Liver (tissue), 9 donors: ENCODE data around the gene NR2F2. TPM values are rescaled to one million over a fixed set of nuclear protein-coding genes. Genes with fewer than 3 reads are reported as not detected.

Experiments used
- DNase-seq: peaks from one replicate; pipeline ENCODE4 v3.0.0-alpha.2; 2017; ENCODE audit warnings: low spot score
- H3K27ac ChIP-seq, 2 donors: one replicate each; pipeline ENCODE4 v1.7.0; 2013; ENCODE audit warnings: inconsistent platforms in 2 of 2, low read length in 2 of 2, control low read depth in 1 of 2, low read depth in 1 of 2, mild to moderate bottlenecking in 1 of 2
- H3K27me3 ChIP-seq, 4 donors: one replicate each; pipeline versions ENCODE4 v1.6.1 to v1.7.0; 2013; ENCODE audit warnings: low read length in 3 of 4, inconsistent platforms in 1 of 4, mild to moderate bottlenecking in 1 of 4, moderate library complexity in 1 of 4; ENCODE audit not compliant: control insufficient read depth in 4 of 4, insufficient read depth in 4 of 4
- H3K36me3 ChIP-seq, 4 donors: one replicate each; pipeline versions ENCODE4 v1.6.1 to v1.7.0; 2013; ENCODE audit warnings: low read length in 3 of 4, mild to moderate bottlenecking in 3 of 4, low read depth in 1 of 4, moderate library complexity in 1 of 4; ENCODE audit not compliant: control insufficient read depth in 4 of 4, insufficient read depth in 3 of 4
- H3K4me1 ChIP-seq, 4 donors: one replicate each; pipeline versions ENCODE4 v1.6.1 to v1.7.0; 2013; ENCODE audit warnings: low read length in 3 of 4, mild to moderate bottlenecking in 3 of 4, moderate library complexity in 1 of 4; ENCODE audit not compliant: control insufficient read depth in 4 of 4, insufficient read depth in 4 of 4
- H3K4me3 ChIP-seq, 3 donors: one replicate each; pipeline versions ENCODE4 v1.6.1 to v1.7.0; 2013; ENCODE audit warnings: low read length in 3 of 3, control low read depth in 1 of 3, low read depth in 1 of 3, mild to moderate bottlenecking in 1 of 3
- H3K9ac ChIP-seq, 2 donors: one replicate each; pipeline ENCODE4 v1.7.0; 2013; ENCODE audit warnings: low read length in 2 of 2, mild to moderate bottlenecking in 2 of 2, moderate library complexity in 2 of 2, control low read depth in 1 of 2, low read depth in 1 of 2
- H3K9me3 ChIP-seq, 4 donors: one replicate each; pipeline versions ENCODE4 v1.6.1 to v1.7.0; 2013; ENCODE audit warnings: low read length in 3 of 4; ENCODE audit not compliant: control insufficient read depth in 4 of 4
- CTCF ChIP-seq: fragments of 150-350 bp; IDR thresholded peaks from 2 replicates; pipeline ENCODE4 v1.5.1; 2017; ENCODE audit warnings: improper control_type of control experiment, low read depth, low read length; ENCODE audit not compliant: missing input control
- EGR1 ChIP-seq, 2 donors: IDR thresholded peaks; 2 replicates each; pipeline ENCODE4 v1.6.1; 2016 to 2018; ENCODE audit warnings: antibody characterized with exemption in 2 of 2, low read depth in 2 of 2
- FOXA2 ChIP-seq: IDR thresholded peaks from 2 replicates; pipeline ENCODE4 v1.6.1; 2016; ENCODE audit warnings: antibody characterized with exemption
- GABPA ChIP-seq, 2 donors: IDR thresholded peaks in 1 of 2; conservative IDR thresholded peaks in 1 of 2; 2 replicates each; pipeline ENCODE4 v1.6.1; 2016; ENCODE audit warnings: antibody characterized with exemption in 2 of 2, mild to moderate bottlenecking in 1 of 2, moderate library complexity in 1 of 2
- HNF4A ChIP-seq, 2 donors: conservative IDR thresholded peaks; 2 replicates each; pipeline ENCODE4 v1.6.1; 2016; ENCODE audit warnings: antibody characterized with exemption in 2 of 2, mild to moderate bottlenecking in 2 of 2
- HNF4G ChIP-seq: IDR thresholded peaks from 2 replicates; pipeline ENCODE4 v1.6.1; 2016; ENCODE audit warnings: antibody characterized with exemption
- JUND ChIP-seq, 2 donors: IDR thresholded peaks; 2 replicates each; pipeline ENCODE4 v1.6.1; 2016; ENCODE audit warnings: antibody characterized with exemption in 2 of 2
- MAX ChIP-seq: IDR thresholded peaks from 2 replicates; pipeline ENCODE4 v1.6.1; 2016; ENCODE audit warnings: antibody characterized with exemption
- NR2F2 ChIP-seq: IDR thresholded peaks from 2 replicates; pipeline ENCODE4 v1.6.1; 2016; ENCODE audit warnings: antibody characterized with exemption
- REST ChIP-seq: IDR thresholded peaks from 2 replicates; pipeline ENCODE4 v1.6.1; 2016; ENCODE audit warnings: antibody characterized with exemption, mild to moderate bottlenecking
- RXRA ChIP-seq, 2 donors: IDR thresholded peaks; 2 replicates each; pipeline ENCODE4 v1.6.1; 2017 to 2018; ENCODE audit warnings: antibody characterized with exemption in 2 of 2, mild to moderate bottlenecking in 1 of 2
- SP1 ChIP-seq: IDR thresholded peaks from 2 replicates; pipeline ENCODE4 v1.6.1; 2018; ENCODE audit warnings: antibody characterized with exemption, mild to moderate bottlenecking
- TAF1 ChIP-seq: conservative IDR thresholded peaks from 2 replicates; pipeline ENCODE4 v1.6.1; 2016; ENCODE audit warnings: antibody characterized with exemption, mild to moderate bottlenecking
- YY1 ChIP-seq: IDR thresholded peaks from 2 replicates; pipeline ENCODE4 v1.6.1; 2016; ENCODE audit warnings: antibody characterized with exemption, mild to moderate bottlenecking
- ZBTB33 ChIP-seq: IDR thresholded peaks from 2 replicates; pipeline ENCODE4 v1.6.1; 2016; ENCODE audit warnings: antibody characterized with exemption
- WGBS: extraction: QIAGEN DNeasy Blood & Tissue Kit; methylation state at CpG from one replicate; pipeline ENCODE4 v1.1.7; 2013; 5-methylcytosine and 5-hydroxymethylcytosine counted together
- polyA plus RNA-seq, 2 donors: library from polyadenylated mRNA; stranded (reverse) in 1 of 2; unstranded in 1 of 2; fragments of 200-250 nt in 1 of 2; fragments of >200 nt in 1 of 2; fragmentation: Nextera tagmentation in 1 of 2; extraction: Ambion mirVana in 1 of 2; gene quantifications; one replicate each; pipeline versions ENCODE4 v1.2.1 to v1.2.3, GENCODE V29; 2013 to 2015
- total RNA-seq, 2 donors: library from RNA; depleted of rRNA; stranded (reverse); fragments of >200 nt; gene quantifications; one replicate each; pipeline ENCODE4 v1.2.3, GENCODE V29; 2014
- donor health status: healthy.
- donor health status: healthy.
- donor health status: healthy.
- donor health status: healthy.
- donor health status: healthy.

NR2F2 gene
- total and polyA plus RNA-seq, 4 donors, result 5.9 to 22.4 (median 9.2) TPM

- Histone ChIP-seq H3K4me1 (peaks cover 3 to 36% (median 23%) of the 10 kb centered on the region in 4 donors), H3K27me3 (no peaks in the 10 kb centered on the region), H3K36me3 (no peaks in the 10 kb centered on the region), H3K27ac (peak overlapping the region; percentile 53 to 76), H3K9ac (peak overlapping the region; percentile 53 to 85), H3K4me3 (peak overlapping the region; percentile 33 to 81 (median 78)), H3K9me3 (no peaks in the 10 kb centered on the region)
- 2% methylated on average over 11 of the region's 11 CpGs for WGBS
- no peak for TF ChIP-seq HNF4A (conservative IDR thresholded peaks at IDR 0.05)
- peak; percentile 36 for TF ChIP-seq YY1
- no peak for TF ChIP-seq REST
- TF ChIP-seq CTCF, result no peak
- no peak for TF ChIP-seq MAX
- no peak for DNase-seq
These were observed 9.8 kb downstream of the NR2F2 start for GRCh38 chr15:96340348-96340597.

- H3K4me1 ChIP-seq, result peaks cover 6 to 37% (median 22%) of the 10 kb centered on the region in 4 donors
- WGBS, result 2% methylated on average over 63 of the region's 63 CpGs
- no peaks in the 10 kb centered on the region for H3K27me3 ChIP-seq
- peak; percentile 75 for TF ChIP-seq YY1
- TF ChIP-seq FOXA2, result no peak
- peak overlapping the region; percentile 53 to 76 for H3K27ac ChIP-seq
- peak overlapping the region; percentile 53 to 85 for H3K9ac ChIP-seq
- H3K4me3 ChIP-seq, result peak overlapping the region; percentile 33 to 81 (median 78)
- no peaks in the 10 kb centered on the region for H3K36me3 ChIP-seq
- DNase-seq, result peak; percentile 41
- H3K9me3 ChIP-seq, result no peaks in the 10 kb centered on the region
These were observed 10.4 kb downstream of the NR2F2 start for GRCh38 chr15:96340598-96341512.

GRCh38 chr15:96341513-96342405, 11.3 kb downstream of the NR2F2 start:
- 60% methylated on average over 41 of the region's 41 CpGs for WGBS
- peak overlapping the region; percentile 27 to 33 for H3K9ac ChIP-seq
- no peaks in the 10 kb centered on the region for H3K9me3 ChIP-seq
- H3K36me3 ChIP-seq, result no peaks in the 10 kb centered on the region
- H3K4me3 ChIP-seq, result peak overlapping the region; percentile 30 to 81 (median 47)
- peaks cover 7 to 37% (median 19%) of the 10 kb centered on the region in 4 donors for H3K4me1 ChIP-seq
- no peaks in the 10 kb centered on the region for H3K27me3 ChIP-seq
- no peak for DNase-seq
- peak overlapping the region; percentile 53 to 73 for H3K27ac ChIP-seq
- TF ChIP-seq SP1 (no peak), FOXA2 (no peak), MAX (no peak), YY1 (no peak), RXRA (IDR thresholded peaks at IDR 0.05) (no peak), ZBTB33 (no peak), HNF4G (no peak), EGR1 (IDR thresholded peaks at IDR 0.05; ENCODE audit: low read depth in 2 of 2) (no peak), GABPA (IDR thresholded peaks at IDR 0.05 in 1 of 2, conservative IDR thresholded peaks at IDR 0.05 in 1 of 2) (no peak), HNF4A (conservative IDR thresholded peaks at IDR 0.05) (no peak), TAF1 (no peak), NR2F2 (no peak), JUND (IDR thresholded peaks at IDR 0.05) (no peak)
